HepG2 (cell line): ENCODE results near the gene EEF2. TPM values are rescaled to one million over a fixed set of nuclear protein-coding genes. Genes with fewer than 3 reads are reported as not detected.
A peak's percentile ranks its signal among the peaks of the same experiment; 100 is the strongest.

Experiments
- CHD4 ChIP-seq: fragments of 200-600 bp; sonication (generic); IDR thresholded peaks from 2 replicates; pipeline ENCODE4 v1.7.0; 2017; ENCODE audit warnings: mild to moderate bottlenecking, low read length, borderline replicate concordance
- FOXC1 ChIP-seq: sonication (generic); formaldehyde crosslinking; IDR thresholded peaks from 2 replicates; pipeline ENCODE4 v1.8.0; 2022; ENCODE audit warnings: mild to moderate bottlenecking, missing genetic modification reagents, borderline replicate concordance
- HDAC2 ChIP-seq: sonication (generic); formaldehyde crosslinking; IDR thresholded peaks from 2 replicates; pipeline ENCODE4 v1.4.0; 2020; ENCODE audit warnings: missing genetic modification reagents
- SRSF4 ChIP-seq: fragments of 200-400 bp; formaldehyde crosslinking; IDR thresholded peaks from one replicate; pipeline ENCODE4 v1.6.1; 2018; ENCODE audit warnings: mild to moderate bottlenecking, low read depth, low read length, moderate library complexity; ENCODE audit not compliant: poor library complexity, severe bottlenecking
- SUZ12 ChIP-seq: fragments of 150-350 bp; IDR thresholded peaks from 2 replicates; pipeline ENCODE4 v1.6.1; 2014; ENCODE audit warnings: low read depth, low read length
- TBP ChIP-seq: sonication (generic); formaldehyde crosslinking; IDR thresholded peaks from 2 replicates; pipeline ENCODE4 v1.5.0; 2020; ENCODE audit warnings: missing genetic modification reagents
- TCF7 ChIP-seq: sonication (generic); IDR thresholded peaks from 2 replicates; pipeline ENCODE4 v1.6.1; 2016; ENCODE audit warnings: antibody characterized with exemption, low read depth
- THAP11 ChIP-seq: IDR thresholded peaks from 2 replicates; pipeline ENCODE4 v1.6.1; 2016; ENCODE audit warnings: missing biosample characterization, missing genetic modification reagents
- TP53 ChIP-seq: sonication (generic); formaldehyde crosslinking; conservative IDR thresholded peaks from 2 replicates; pipeline ENCODE4 v1.4.0; 2020; ENCODE audit warnings: missing genetic modification reagents
- ZNF121 ChIP-seq: sonication (generic); formaldehyde crosslinking; IDR thresholded peaks from 2 replicates; pipeline ENCODE4 v1.5.0; 2020; ENCODE audit warnings: mild to moderate bottlenecking, missing genetic modification reagents
- ZNF253 ChIP-seq: sonication (generic); formaldehyde crosslinking; IDR thresholded peaks from 2 replicates; pipeline ENCODE4 v1.8.0; 2022; ENCODE audit warnings: mild to moderate bottlenecking, missing genetic modification reagents, borderline replicate concordance
- ZNF7 ChIP-seq: IDR thresholded peaks from 2 replicates; pipeline ENCODE4 v1.6.1; 2016; ENCODE audit warnings: missing biosample characterization, missing genetic modification reagents
- ZNF703 ChIP-seq: sonication (generic); formaldehyde crosslinking; IDR thresholded peaks from 2 replicates; pipeline ENCODE4 v1.5.1; 2020; ENCODE audit warnings: missing genetic modification reagents, mild to moderate bottlenecking, moderate library complexity, borderline replicate concordance
- ZNF747 ChIP-seq: sonication (generic); formaldehyde crosslinking; IDR thresholded peaks from 2 replicates; pipeline ENCODE4 v1.8.1; 2023; ENCODE audit warnings: missing genetic modification reagents, mild to moderate bottlenecking, borderline replicate concordance
- ZSCAN20 ChIP-seq: sonication (generic); formaldehyde crosslinking; IDR thresholded peaks from 2 replicates; pipeline ENCODE4 v1.4.0; 2020; ENCODE audit warnings: missing genetic modification reagents, mild to moderate bottlenecking, borderline replicate concordance
- polyA plus RNA-seq, 8 experiments: library from polyadenylated mRNA; depleted of rRNA in 3 of 8; stranded (reverse) in 7 of 8; unstranded in 1 of 8; fragments of >200 nt; fragmentation: Illumina TruSeq in 4 of 8; extraction: Trizol in 4 of 8; gene quantifications; 2 replicates each; pipeline versions ENCODE4 v1.2.1 to v1.2.3, GENCODE V29; 2011 to 2016; ENCODE audit warnings: low read depth in 4 of 8, missing spikeins in 1 of 8, mixed read lengths in 1 of 8; ENCODE audit not compliant: insufficient read depth in 1 of 8
- total RNA-seq, 5 experiments: library from RNA; depleted of rRNA; stranded (reverse); fragments of >200 nt; fragmentation: Illumina TruSeq; extraction: Trizol; gene quantifications; 2 replicates each; pipeline ENCODE4 v1.2.3, GENCODE V29; 2016; ENCODE audit warnings: low read depth in 1 of 5
- TF ChIP-seq, protein P1 (sequence below): sonication (generic); formaldehyde crosslinking; IDR thresholded peaks from 2 replicates; pipeline ENCODE4 v1.4.0; 2020; ENCODE audit warnings: mild to moderate bottlenecking, missing genetic modification reagents
- TF ChIP-seq, protein P2 (sequence below): sonication (generic); formaldehyde crosslinking; IDR thresholded peaks from 2 replicates; pipeline ENCODE4 v1.5.1; 2020; ENCODE audit warnings: missing genetic modification reagents, mild to moderate bottlenecking, borderline replicate concordance
- TF ChIP-seq, protein P3 (sequence below): sonication (generic); formaldehyde crosslinking; IDR thresholded peaks from 2 replicates; pipeline ENCODE4 v1.5.0; 2020; ENCODE audit warnings: mild to moderate bottlenecking, missing genetic modification reagents
- TF ChIP-seq, protein P4 (sequence below): sonication (generic); formaldehyde crosslinking; IDR thresholded peaks from 2 replicates; pipeline ENCODE4 v1.5.0; 2020; ENCODE audit warnings: mild to moderate bottlenecking, low read depth, missing genetic modification reagents, borderline replicate concordance
- TF ChIP-seq, protein P5 (sequence below): sonication (generic); formaldehyde crosslinking; IDR thresholded peaks from 2 replicates; pipeline ENCODE4 v1.4.0; 2020; ENCODE audit warnings: missing genetic modification reagents, borderline replicate concordance

EEF2 gene
- total and polyA plus RNA-seq, 2 of the 13 experiments (the other 11 are each of a cell fraction or from before 2014, with no cell fraction given), result 1,441 to 1,777 TPM

DNA sequence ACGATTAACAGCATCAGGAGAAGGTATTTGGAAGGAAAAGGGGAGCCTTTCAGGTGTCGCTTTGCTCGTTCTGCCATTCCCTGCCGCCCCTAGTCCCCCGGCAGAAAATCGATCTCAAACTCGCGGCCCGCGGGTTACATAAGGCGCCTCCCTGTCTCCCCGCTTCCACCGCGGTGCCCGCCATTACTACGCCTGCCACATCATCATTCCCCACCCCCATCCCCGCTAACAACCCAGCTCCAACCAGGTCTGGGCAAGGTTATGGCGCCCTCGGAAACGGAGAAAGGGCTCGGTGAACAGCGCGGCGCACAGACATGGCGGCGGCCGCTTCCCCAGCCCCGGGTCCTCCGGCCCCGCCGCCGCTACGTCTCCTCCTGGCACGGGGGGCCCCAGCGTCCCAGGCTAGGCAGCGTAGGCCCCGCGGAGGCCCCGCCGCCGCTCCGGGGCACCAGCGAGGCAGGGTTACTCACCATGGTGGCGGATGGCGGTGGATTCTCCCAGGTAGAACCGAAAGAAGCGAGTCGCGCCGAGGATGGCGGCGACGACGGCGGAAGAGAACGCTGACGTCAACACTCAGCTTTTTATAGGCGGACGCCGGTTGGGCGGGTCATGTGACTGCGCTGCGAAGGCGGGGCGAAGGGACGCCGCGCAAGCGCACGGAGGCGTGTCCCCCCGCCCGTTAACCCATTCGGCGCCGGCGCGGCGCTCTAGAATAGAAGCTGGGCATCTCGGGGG is at the start of gene EEF2 (continued):
- TF ChIP-seq TBP (peak; percentile 80; the same call in 1 of the 2 replicates), ZNF7 (no peak), ZNF121 (CRISPR knock-in tag) (no peak), SUZ12 (no peak), ZNF253 (CRISPR knock-in tag) (peak; percentile 87; the same call in 1 of the 2 replicates), ZSCAN20 (CRISPR knock-in tag) (peak; percentile 64; the same call in 1 of the 2 replicates), SRSF4 (no peak), TCF7 (no peak), THAP11 (CRISPR knock-in tag) (peak; percentile 85), ZNF747 (peak; percentile 52; the same call in 1 of the 2 replicates), FOXC1 (CRISPR knock-in tag) (peak; percentile 96), ZNF703 (no peak; the same call in 1 of the 2 replicates), CHD4 (no peak), HDAC2 (no peak; the same call in 1 of the 2 replicates), TP53 (CRISPR knock-in tag) (no peak)
- TF ChIP-seq, protein P1, sequence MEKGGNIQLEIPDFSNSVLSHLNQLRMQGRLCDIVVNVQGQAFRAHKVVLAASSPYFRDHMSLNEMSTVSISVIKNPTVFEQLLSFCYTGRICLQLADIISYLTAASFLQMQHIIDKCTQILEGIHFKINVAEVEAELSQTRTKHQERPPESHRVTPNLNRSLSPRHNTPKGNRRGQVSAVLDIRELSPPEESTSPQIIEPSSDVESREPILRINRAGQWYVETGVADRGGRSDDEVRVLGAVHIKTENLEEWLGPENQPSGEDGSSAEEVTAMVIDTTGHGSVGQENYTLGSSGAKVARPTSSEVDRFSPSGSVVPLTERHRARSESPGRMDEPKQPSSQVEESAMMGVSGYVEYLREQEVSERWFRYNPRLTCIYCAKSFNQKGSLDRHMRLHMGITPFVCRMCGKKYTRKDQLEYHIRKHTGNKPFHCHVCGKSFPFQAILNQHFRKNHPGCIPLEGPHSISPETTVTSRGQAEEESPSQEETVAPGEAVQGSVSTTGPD (CRISPR knock-in tag), result no peak
- TF ChIP-seq, protein P2, sequence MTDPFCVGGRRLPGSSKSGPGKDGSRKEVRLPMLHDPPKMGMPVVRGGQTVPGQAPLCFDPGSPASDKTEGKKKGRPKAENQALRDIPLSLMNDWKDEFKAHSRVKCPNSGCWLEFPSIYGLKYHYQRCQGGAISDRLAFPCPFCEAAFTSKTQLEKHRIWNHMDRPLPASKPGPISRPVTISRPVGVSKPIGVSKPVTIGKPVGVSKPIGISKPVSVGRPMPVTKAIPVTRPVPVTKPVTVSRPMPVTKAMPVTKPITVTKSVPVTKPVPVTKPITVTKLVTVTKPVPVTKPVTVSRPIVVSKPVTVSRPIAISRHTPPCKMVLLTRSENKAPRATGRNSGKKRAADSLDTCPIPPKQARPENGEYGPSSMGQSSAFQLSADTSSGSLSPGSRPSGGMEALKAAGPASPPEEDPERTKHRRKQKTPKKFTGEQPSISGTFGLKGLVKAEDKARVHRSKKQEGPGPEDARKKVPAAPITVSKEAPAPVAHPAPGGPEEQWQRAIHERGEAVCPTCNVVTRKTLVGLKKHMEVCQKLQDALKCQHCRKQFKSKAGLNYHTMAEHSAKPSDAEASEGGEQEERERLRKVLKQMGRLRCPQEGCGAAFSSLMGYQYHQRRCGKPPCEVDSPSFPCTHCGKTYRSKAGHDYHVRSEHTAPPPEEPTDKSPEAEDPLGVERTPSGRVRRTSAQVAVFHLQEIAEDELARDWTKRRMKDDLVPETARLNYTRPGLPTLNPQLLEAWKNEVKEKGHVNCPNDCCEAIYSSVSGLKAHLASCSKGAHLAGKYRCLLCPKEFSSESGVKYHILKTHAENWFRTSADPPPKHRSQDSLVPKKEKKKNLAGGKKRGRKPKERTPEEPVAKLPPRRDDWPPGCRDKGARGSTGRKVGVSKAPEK (CRISPR knock-in tag), result no peak
- TF ChIP-seq, protein P3, sequence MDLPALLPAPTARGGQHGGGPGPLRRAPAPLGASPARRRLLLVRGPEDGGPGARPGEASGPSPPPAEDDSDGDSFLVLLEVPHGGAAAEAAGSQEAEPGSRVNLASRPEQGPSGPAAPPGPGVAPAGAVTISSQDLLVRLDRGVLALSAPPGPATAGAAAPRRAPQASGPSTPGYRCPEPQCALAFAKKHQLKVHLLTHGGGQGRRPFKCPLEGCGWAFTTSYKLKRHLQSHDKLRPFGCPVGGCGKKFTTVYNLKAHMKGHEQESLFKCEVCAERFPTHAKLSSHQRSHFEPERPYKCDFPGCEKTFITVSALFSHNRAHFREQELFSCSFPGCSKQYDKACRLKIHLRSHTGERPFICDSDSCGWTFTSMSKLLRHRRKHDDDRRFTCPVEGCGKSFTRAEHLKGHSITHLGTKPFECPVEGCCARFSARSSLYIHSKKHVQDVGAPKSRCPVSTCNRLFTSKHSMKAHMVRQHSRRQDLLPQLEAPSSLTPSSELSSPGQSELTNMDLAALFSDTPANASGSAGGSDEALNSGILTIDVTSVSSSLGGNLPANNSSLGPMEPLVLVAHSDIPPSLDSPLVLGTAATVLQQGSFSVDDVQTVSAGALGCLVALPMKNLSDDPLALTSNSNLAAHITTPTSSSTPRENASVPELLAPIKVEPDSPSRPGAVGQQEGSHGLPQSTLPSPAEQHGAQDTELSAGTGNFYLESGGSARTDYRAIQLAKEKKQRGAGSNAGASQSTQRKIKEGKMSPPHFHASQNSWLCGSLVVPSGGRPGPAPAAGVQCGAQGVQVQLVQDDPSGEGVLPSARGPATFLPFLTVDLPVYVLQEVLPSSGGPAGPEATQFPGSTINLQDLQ (CRISPR knock-in tag), result peak; percentile 49; the same call in 1 of the 2 replicates
- TF ChIP-seq, protein P4, sequence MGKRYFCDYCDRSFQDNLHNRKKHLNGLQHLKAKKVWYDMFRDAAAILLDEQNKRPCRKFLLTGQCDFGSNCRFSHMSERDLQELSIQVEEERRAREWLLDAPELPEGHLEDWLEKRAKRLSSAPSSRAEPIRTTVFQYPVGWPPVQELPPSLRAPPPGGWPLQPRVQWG (CRISPR knock-in tag), result no peak
- TF ChIP-seq, protein P5, sequence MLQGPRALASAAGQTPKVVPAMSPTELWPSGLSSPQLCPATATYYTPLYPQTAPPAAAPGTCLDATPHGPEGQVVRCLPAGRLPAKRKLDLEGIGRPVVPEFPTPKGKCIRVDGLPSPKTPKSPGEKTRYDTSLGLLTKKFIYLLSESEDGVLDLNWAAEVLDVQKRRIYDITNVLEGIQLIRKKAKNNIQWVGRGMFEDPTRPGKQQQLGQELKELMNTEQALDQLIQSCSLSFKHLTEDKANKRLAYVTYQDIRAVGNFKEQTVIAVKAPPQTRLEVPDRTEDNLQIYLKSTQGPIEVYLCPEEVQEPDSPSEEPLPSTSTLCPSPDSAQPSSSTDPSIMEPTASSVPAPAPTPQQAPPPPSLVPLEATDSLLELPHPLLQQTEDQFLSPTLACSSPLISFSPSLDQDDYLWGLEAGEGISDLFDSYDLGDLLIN (CRISPR knock-in tag), result no peak; the same call in 1 of the 2 replicates
